K562 (cell line): ENCODE data around the gene CASTOR1. TPM values are rescaled to one million over a fixed set of nuclear protein-coding genes. Genes with fewer than 3 reads are reported as not detected.

ENCODE experiments used
- CBX3 ChIP-seq, 2 experiments: IDR thresholded peaks; 1 replicate in 1 of 2; 2 replicates in 1 of 2; pipeline ENCODE4 v1.6.1; 2012; ENCODE audit warnings: inconsistent platforms in 2 of 2, low read length in 2 of 2, borderline replicate concordance in 1 of 2, control low read depth in 1 of 2
- FOXA3 ChIP-seq, 2 experiments: fragments of 450-650 bp in 1 of 2; sonication (generic) in 1 of 2; formaldehyde crosslinking; IDR thresholded peaks in 1 of 2; conservative IDR thresholded peaks in 1 of 2; 2 replicates each; pipeline versions ENCODE4 v1.4.0 to v1.8.0; 2020 to 2022; ENCODE audit warnings: mild to moderate bottlenecking in 2 of 2, missing genetic modification reagents in 1 of 2
- MBD2 ChIP-seq: sonication (generic); IDR thresholded peaks from 2 replicates; pipeline ENCODE4 v1.6.1; 2016; ENCODE audit warnings: low read depth, borderline replicate concordance
- RBM39 ChIP-seq: fragments of 200-400 bp; formaldehyde crosslinking; optimal IDR thresholded peaks from 2 replicates; pipeline ENCODE3; 2018; ENCODE audit warnings: low read depth, low read length
- SP1 ChIP-seq: sonication (generic); formaldehyde crosslinking; IDR thresholded peaks from 2 replicates; pipeline ENCODE4 v1.8.1; 2022; ENCODE audit warnings: mild to moderate bottlenecking, missing genetic modification reagents
- ZFP30 ChIP-seq: fragments of 250-450 bp; sonication (Bioruptor Pico); IDR thresholded peaks from 2 replicates; pipeline ENCODE4 v1.8.0; 2022; ENCODE audit warnings: moderate library complexity, mild to moderate bottlenecking, inconsistent platforms, borderline replicate concordance
- ZNF140 ChIP-seq: fragments of 250-450 bp; sonication (Bioruptor Pico); IDR thresholded peaks from 2 replicates; pipeline ENCODE4 v1.8.0; 2021; ENCODE audit warnings: moderate library complexity, mild to moderate bottlenecking, inconsistent platforms
- ZNF239 ChIP-seq: fragments of 250-450 bp; sonication (Bioruptor Pico); IDR thresholded peaks from 2 replicates; pipeline ENCODE4 v1.4.0; 2020; ENCODE audit warnings: mild to moderate bottlenecking
- polyA plus RNA-seq, 8 experiments: library from polyadenylated mRNA; depleted of rRNA in 4 of 8; stranded (reverse) in 5 of 8; unstranded in 3 of 8; fragments of >200 nt; fragmentation: Nextera tagmentation in 2 of 8; fragmentation: Illumina TruSeq in 1 of 8; extraction: Ambion mirVana in 2 of 8; extraction: Trizol in 1 of 8; gene quantifications; 2 replicates each; pipeline versions ENCODE4 v1.2.1 to v1.2.3, GENCODE V29; 2011 to 2014; ENCODE audit warnings: inconsistent platforms in 1 of 8, missing spikeins in 1 of 8
- total RNA-seq, 7 experiments: library from RNA; depleted of rRNA in 6 of 7; stranded (reverse); fragments of >200 nt in 6 of 7; fragmentation: Illumina TruSeq in 2 of 7; extraction: Trizol in 2 of 7; gene quantifications; 2 replicates each; pipeline versions ENCODE4 v1.2.1 to v1.2.3, GENCODE V29; 2011 to 2021; ENCODE audit warnings: low replicate concordance in 1 of 7
- TF ChIP-seq, protein P1 (sequence below): fragments of 450-650 bp; IDR thresholded peaks from 2 replicates; pipeline ENCODE4 v1.6.1; 2016; ENCODE audit warnings: mild to moderate bottlenecking, moderate library complexity
- TF ChIP-seq, protein P2 (sequence below): fragments of 450-650 bp; IDR thresholded peaks from 2 replicates; pipeline ENCODE4 v1.7.0; 2016; ENCODE audit warnings: borderline replicate concordance

CASTOR1 gene
- total and polyA plus RNA-seq, 9 of the 15 experiments (the other 6 are each of a cell fraction or from before 2014, with no cell fraction given): 0.35 to 2.6 (median 1.1) TPM

DNA sequence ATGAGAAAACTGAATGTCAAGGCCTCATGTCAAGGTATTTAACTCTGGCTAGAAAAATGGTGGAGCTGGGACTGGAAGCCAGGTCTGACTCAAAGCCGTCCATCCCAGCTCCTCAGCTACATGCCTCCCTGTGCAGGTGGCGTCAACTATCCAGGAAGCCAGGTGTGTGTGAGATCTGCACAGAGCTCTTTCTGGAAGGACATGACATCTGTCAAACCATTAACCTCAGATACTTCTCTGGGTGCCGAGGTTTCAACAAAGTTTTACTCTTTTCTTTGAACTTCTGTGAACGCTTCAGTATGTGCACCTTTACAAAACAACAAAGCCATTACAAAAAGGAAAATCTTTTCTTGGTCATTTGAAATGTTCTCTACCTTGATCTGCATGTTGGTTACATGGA is 7.0 kb upstream of the CASTOR1 start (continued):
- TF ChIP-seq, protein P1, sequence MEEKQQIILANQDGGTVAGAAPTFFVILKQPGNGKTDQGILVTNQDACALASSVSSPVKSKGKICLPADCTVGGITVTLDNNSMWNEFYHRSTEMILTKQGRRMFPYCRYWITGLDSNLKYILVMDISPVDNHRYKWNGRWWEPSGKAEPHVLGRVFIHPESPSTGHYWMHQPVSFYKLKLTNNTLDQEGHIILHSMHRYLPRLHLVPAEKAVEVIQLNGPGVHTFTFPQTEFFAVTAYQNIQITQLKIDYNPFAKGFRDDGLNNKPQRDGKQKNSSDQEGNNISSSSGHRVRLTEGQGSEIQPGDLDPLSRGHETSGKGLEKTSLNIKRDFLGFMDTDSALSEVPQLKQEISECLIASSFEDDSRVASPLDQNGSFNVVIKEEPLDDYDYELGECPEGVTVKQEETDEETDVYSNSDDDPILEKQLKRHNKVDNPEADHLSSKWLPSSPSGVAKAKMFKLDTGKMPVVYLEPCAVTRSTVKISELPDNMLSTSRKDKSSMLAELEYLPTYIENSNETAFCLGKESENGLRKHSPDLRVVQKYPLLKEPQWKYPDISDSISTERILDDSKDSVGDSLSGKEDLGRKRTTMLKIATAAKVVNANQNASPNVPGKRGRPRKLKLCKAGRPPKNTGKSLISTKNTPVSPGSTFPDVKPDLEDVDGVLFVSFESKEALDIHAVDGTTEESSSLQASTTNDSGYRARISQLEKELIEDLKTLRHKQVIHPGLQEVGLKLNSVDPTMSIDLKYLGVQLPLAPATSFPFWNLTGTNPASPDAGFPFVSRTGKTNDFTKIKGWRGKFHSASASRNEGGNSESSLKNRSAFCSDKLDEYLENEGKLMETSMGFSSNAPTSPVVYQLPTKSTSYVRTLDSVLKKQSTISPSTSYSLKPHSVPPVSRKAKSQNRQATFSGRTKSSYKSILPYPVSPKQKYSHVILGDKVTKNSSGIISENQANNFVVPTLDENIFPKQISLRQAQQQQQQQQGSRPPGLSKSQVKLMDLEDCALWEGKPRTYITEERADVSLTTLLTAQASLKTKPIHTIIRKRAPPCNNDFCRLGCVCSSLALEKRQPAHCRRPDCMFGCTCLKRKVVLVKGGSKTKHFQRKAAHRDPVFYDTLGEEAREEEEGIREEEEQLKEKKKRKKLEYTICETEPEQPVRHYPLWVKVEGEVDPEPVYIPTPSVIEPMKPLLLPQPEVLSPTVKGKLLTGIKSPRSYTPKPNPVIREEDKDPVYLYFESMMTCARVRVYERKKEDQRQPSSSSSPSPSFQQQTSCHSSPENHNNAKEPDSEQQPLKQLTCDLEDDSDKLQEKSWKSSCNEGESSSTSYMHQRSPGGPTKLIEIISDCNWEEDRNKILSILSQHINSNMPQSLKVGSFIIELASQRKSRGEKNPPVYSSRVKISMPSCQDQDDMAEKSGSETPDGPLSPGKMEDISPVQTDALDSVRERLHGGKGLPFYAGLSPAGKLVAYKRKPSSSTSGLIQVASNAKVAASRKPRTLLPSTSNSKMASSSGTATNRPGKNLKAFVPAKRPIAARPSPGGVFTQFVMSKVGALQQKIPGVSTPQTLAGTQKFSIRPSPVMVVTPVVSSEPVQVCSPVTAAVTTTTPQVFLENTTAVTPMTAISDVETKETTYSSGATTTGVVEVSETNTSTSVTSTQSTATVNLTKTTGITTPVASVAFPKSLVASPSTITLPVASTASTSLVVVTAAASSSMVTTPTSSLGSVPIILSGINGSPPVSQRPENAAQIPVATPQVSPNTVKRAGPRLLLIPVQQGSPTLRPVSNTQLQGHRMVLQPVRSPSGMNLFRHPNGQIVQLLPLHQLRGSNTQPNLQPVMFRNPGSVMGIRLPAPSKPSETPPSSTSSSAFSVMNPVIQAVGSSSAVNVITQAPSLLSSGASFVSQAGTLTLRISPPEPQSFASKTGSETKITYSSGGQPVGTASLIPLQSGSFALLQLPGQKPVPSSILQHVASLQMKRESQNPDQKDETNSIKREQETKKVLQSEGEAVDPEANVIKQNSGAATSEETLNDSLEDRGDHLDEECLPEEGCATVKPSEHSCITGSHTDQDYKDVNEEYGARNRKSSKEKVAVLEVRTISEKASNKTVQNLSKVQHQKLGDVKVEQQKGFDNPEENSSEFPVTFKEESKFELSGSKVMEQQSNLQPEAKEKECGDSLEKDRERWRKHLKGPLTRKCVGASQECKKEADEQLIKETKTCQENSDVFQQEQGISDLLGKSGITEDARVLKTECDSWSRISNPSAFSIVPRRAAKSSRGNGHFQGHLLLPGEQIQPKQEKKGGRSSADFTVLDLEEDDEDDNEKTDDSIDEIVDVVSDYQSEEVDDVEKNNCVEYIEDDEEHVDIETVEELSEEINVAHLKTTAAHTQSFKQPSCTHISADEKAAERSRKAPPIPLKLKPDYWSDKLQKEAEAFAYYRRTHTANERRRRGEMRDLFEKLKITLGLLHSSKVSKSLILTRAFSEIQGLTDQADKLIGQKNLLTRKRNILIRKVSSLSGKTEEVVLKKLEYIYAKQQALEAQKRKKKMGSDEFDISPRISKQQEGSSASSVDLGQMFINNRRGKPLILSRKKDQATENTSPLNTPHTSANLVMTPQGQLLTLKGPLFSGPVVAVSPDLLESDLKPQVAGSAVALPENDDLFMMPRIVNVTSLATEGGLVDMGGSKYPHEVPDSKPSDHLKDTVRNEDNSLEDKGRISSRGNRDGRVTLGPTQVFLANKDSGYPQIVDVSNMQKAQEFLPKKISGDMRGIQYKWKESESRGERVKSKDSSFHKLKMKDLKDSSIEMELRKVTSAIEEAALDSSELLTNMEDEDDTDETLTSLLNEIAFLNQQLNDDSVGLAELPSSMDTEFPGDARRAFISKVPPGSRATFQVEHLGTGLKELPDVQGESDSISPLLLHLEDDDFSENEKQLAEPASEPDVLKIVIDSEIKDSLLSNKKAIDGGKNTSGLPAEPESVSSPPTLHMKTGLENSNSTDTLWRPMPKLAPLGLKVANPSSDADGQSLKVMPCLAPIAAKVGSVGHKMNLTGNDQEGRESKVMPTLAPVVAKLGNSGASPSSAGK: no peak
- TF ChIP-seq CBX3 (IDR thresholded peaks at IDR 0.05; ENCODE audit: borderline replicate concordance in 1 of 2, low read length in 2 of 2) (no peak), FOXA3 (CRISPR knock-in tag; conservative IDR thresholded peaks at IDR 0.05 in 1 of 2, IDR thresholded peaks at IDR 0.05 in 1 of 2) (no peak), MBD2 (no peak), RBM39 (no peak), ZNF239 (CRISPR knock-in tag) (no peak), ZFP30 (no peak), ZNF140 (no peak), SP1 (no peak)
- TF ChIP-seq, protein P2, sequence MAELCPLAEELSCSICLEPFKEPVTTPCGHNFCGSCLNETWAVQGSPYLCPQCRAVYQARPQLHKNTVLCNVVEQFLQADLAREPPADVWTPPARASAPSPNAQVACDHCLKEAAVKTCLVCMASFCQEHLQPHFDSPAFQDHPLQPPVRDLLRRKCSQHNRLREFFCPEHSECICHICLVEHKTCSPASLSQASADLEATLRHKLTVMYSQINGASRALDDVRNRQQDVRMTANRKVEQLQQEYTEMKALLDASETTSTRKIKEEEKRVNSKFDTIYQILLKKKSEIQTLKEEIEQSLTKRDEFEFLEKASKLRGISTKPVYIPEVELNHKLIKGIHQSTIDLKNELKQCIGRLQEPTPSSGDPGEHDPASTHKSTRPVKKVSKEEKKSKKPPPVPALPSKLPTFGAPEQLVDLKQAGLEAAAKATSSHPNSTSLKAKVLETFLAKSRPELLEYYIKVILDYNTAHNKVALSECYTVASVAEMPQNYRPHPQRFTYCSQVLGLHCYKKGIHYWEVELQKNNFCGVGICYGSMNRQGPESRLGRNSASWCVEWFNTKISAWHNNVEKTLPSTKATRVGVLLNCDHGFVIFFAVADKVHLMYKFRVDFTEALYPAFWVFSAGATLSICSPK: no peak
